Activated CD4-positive, alpha-beta T cell treated with anti-CD3 and anti-CD28 coated beads, Interleukin-2, Interleukin-4, amounts not matched to agents 100 ng/mL and 50 ng/mL, durations not matched to agents 16 hours and 8 hours (primary cell): Measurements from ENCODE around the gene WASF2.
"Not testable (repeated sequence)": the region's sequence is repeated elsewhere in the genome, so short reads cannot be mapped to it uniquely, and the experiment has no call there.

Source experiments
- DNase-seq: peaks from one replicate; pipeline ENCODE4 v3.0.0-alpha.2; 2020; ENCODE audit warnings: low spot score

The WASF2 gene, protein sequence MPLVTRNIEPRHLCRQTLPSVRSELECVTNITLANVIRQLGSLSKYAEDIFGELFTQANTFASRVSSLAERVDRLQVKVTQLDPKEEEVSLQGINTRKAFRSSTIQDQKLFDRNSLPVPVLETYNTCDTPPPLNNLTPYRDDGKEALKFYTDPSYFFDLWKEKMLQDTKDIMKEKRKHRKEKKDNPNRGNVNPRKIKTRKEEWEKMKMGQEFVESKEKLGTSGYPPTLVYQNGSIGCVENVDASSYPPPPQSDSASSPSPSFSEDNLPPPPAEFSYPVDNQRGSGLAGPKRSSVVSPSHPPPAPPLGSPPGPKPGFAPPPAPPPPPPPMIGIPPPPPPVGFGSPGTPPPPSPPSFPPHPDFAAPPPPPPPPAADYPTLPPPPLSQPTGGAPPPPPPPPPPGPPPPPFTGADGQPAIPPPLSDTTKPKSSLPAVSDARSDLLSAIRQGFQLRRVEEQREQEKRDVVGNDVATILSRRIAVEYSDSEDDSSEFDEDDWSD

GRCh38 chr1:27489973-27490741 lies at the start of gene WASF2:
WASF2 (minus strand) TSS chr1:27490167; CDS start chr1:27428890, 61,277 bp downstream.
- DNase-seq, result peak; percentile 98

DNA sequence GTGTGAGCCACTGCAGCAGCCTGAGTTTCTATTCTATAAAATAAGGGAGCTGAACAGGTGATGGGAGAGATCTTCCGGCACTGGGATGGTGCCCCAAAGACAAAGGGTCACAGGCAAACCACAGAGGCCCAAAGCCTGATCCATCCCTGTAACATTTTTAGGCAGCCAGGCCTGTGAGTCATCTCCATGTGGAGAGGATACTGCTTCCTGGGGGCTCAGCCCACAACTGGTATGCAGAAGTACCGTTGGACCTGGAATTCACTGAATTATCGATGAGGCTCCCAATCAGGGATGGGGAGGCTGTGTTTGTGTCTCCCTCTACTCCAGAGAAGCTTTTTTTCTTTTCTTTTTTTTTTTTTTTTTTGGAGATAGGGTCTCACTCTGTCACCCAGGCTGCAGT lies 48.8 kb upstream of the WASF2 start:
- DNase-seq, result no peak

DNA sequence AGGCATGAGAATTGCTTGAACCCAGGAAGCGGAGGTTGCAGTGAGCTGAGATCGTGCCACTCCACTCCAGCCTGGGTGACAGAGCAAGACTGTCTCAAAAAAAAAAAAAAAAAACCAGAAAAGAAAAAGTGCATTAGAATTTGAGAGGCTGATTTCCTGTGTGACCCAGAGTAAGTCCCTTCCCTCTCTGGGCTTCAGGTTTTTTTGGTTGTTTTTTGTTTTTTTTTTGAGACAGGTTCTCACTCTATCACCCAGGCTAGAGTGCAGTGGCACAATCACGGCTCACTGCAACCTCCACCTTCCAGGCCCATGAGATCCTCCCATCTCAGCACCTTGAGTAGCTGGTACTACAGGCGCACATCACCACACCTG lies 48.3 kb upstream of the WASF2 start:
- not testable (repeated sequence) for DNase-seq

DNA sequence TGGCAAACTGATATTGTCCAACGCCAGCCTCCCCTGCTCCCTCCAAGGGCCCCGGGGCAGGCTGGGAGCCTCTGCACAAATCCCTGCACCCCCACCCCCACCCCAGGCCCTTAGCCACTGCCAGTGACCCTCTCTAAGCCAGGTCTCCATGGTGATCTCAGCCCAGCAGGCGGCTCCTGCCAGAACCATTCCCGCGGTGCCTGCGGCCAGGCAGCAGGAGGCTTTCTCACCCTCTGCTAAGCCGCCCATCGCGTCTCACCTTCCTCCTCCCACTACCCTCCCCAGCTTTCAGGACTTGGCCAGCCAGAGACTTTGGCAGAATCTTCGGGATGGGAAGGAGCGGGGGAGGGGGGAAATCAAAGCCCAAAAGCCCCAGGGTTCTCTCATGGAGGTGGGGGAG lies 46.8 kb upstream of the WASF2 start:
- no peak for DNase-seq

GRCh38 chr1:27536010-27536757 lies 46.2 kb upstream of the WASF2 start:
- DNase-seq, result no peak

GRCh38 chr1:27535386-27535785 lies 45.4 kb upstream of the WASF2 start:
- no peak for DNase-seq

DNA sequence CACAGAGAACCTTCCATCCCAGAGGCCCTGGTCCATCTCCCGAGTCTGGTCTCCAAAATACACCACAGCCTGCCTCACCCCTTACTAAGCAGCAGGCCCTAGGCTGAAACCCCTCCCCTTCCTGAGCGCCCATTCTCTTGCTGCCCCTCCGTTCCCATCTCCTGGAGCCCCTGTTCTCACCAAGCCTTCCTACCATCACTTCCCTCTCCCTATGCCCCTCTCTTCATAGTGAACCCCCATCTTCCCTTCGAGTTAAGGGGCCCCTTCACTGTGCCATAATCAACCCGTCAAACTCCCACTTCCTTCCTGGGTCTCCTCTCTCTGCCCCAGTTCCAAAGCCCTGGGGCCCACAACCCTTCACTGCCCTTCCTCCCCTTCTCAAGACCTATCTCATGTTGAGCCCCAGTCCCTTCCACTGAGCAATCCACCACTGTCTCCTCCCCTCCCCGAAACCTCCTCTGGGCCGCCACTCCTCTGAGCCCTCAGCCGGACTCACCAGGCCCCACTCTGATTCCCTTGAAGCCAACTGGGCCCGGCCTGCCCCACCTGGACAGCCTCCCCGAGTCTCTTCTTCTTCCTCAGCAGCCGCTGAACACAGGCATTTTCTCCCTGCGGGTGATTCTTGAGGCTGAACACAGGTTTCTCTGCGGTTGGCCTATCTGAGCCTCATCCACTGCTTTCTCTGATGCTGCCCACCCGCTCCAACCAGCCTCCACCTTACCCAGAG lies 42.2 kb upstream of the WASF2 start:
- no peak for DNase-seq

DNA sequence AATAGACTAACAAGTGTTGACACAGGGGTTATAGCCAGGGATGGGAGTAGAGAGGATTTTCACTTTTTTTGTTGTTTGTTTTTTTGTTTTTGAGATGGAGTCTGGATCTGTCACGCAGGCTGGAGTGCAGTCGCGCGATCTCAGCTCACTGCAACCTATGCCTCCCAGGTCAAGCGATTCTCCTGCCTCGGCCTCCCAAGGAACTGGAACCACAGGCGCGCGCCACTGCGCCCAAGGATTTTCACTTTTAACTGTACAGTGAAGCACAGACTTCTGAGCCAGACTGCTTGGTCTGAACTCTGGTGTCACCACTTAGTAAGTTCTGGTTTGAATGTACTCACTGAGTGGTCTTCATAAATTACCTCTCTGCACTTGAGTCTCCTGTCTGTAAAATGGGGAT lies 40.2 kb upstream of the WASF2 start:
- no peak for DNase-seq

GRCh38 chr1:27529704-27530018 lies 39.7 kb upstream of the WASF2 start:
- DNase-seq, result no peak

DNA sequence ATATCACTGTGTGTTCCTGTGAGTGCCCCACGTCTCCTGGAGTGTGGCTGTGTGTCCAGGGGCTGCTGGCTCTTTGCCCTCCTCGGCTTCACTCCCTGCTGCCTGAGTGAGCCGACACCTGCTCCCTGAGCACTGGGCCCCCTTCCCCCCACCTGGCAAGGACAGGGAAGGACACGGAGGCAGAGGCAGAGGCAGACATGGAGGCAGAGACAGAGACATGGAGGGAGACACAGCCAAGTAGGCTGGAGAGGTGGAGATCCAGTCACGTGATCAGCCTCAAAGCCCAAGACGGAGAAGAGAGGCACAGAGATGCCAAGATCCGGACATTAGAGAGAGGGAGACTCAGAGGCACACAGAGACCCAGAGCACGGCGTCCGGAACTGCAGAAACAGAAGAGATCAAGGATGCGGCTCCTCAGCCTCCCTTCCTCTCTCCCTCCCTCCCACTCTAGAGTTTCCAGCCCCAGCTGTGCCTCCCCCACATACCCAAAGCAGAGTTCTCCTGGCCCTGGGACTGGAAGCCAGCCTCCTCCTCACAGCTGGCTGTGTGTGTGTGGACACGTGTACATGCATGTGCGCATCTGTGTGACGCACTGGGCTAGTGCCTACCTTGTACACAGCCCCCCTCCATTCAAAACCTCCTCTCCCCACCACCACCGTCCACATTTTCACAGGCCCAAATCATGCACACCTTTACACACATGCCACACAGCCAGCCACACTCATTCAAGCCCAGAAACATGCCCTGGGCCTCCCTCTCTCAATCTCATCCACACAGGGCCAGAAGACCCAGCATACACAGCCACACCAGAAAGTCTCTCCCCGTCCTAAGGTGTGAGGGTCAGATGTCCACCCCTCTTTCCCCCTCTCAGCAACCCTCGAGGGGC lies 39.1 kb upstream of the WASF2 start:
- no peak for DNase-seq

- DNase-seq, result no peak
Measured at GRCh38 chr1:27527890-27528817, 38.2 kb upstream of the WASF2 start.

- DNase-seq, result no peak
Measured at GRCh38 chr1:27527223-27527889, 37.4 kb upstream of the WASF2 start.

DNA sequence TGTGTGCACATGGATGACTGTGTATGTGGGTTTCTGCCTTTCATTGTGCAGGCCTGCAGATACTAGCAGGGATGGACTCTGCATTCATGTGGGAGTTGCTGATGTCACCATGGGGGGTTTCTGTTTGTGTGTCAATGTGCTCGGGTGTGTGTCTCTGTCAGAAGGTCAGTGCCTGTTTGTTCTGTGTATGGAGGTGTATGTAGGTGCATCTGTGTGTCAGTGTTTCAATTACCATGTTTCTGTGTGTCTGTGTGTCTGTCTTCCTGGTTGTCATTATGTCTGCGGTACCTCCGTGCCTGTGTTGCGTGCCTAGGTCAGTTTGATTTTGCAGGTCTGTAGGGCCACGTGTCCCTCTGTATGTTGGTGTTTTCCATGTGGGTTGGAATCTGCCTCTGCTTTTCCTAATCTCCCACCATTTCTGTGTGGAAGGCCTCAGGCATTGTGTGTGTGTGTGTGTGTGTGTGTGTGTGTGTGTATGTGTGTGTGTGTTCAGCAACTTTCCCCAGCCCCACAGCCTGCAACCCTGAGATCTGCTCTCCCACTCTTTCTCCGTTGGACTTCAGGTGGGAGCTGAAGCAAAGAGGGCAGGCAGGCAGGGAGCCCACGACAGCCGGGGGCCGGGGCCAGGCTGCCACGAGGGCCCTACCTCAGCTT lies 36.7 kb upstream of the WASF2 start:
- no peak for DNase-seq

DNA sequence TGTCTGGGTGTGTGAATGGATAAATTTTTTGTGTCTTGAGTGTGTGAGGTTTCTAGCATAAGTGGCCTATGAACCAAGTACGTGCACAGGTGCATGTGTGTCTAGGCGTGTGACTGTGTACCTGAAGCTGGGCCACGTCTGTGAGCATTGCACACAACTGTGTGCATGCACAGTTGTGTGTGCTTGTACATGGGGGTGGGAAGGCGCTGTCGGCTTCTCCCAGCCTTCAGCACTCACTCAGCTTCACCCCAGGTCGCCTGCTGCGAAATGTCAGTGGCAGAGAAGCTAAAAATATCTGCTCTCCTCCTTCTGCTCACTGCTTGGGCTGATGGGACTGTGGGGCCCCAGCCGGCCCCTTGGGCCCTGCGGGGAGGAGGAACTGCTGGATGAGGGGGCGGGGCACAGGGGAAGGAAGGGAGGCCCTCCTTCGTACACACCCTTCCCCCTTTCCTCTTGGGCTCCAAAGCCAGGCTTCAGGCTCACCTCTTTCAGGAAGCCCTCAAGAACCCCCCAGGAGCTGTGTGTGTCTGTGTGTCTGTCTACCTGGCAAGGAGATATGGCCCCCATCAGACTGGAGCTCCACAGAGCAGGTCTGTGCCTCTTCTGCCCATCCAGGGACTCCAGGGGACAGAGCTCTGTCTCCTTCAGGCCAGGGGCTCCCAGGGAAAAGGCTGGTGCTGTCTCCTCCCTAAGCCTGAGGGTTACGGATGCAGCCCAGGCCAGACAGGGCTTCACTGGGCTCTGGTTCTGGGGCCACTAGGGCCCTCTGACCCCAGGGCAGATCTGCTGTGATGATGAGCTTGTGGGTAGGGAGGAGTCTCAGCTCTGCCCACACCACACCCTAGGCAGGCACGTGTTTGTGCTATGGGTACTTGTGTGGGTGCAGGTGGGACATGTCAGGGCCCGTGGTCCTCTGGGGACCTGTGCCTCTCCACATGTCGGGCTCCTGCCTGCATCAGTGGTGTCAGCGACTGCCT lies 35.6 kb upstream of the WASF2 start:
- peak; percentile 58 for DNase-seq

- DNase-seq, result no peak
Measured at GRCh38 chr1:27523337-27524020, 33.5 kb upstream of the WASF2 start.

- peak; percentile 71 for DNase-seq
Measured at GRCh38 chr1:27522432-27523336, 32.7 kb upstream of the WASF2 start.
